Parathyroid adenoma (tissue), 2 donors: ENCODE measurements around the gene B3GNT3.

Experiments
- H2AFZ ChIP-seq: fragments of 300-600 bp; sonication (generic); one replicate; pipeline ENCODE4 v1.7.0; 2017; ENCODE audit warnings: antibody characterized with exemption, mild to moderate bottlenecking
- H3K27ac ChIP-seq: fragments of 300-600 bp; sonication (generic); one replicate; pipeline ENCODE4 v1.7.0; 2017
- H3K27me3 ChIP-seq: fragments of 300-600 bp; sonication (generic); one replicate; pipeline ENCODE4 v1.7.0; 2017; ENCODE audit warnings: low read length; ENCODE audit not compliant: control insufficient read depth, insufficient read depth
- H3K36me3 ChIP-seq: fragments of 300-600 bp; sonication (generic); one replicate; pipeline ENCODE4 v1.7.0; 2017; ENCODE audit warnings: low read length; ENCODE audit not compliant: control insufficient read depth, insufficient read depth
- H3K4me1 ChIP-seq: fragments of 300-600 bp; sonication (generic); one replicate; pipeline ENCODE4 v1.7.0; 2017; ENCODE audit warnings: control low read depth
- H3K4me2 ChIP-seq: fragments of 300-600 bp; sonication (generic); one replicate; pipeline ENCODE4 v1.7.0; 2017; ENCODE audit warnings: low read length
- H3K4me3 ChIP-seq: fragments of 300-600 bp; sonication (generic); one replicate; pipeline ENCODE4 v1.7.0; 2017; ENCODE audit warnings: low read depth, low read length
- H3K79me2 ChIP-seq: fragments of 300-600 bp; sonication (generic); one replicate; pipeline ENCODE4 v1.7.0; 2017; ENCODE audit warnings: control low read depth
- H3K9ac ChIP-seq: fragments of 300-600 bp; sonication (generic); one replicate; pipeline ENCODE4 v1.7.0; 2017; ENCODE audit warnings: mild to moderate bottlenecking
- H3K9me3 ChIP-seq: fragments of 300-600 bp; sonication (generic); one replicate; pipeline ENCODE4 v1.7.0; 2017; ENCODE audit warnings: low read length; ENCODE audit not compliant: control insufficient read depth
- CTCF ChIP-seq: fragments of 300-600 bp; sonication (generic); IDR thresholded peaks from one replicate; pipeline ENCODE4 v1.7.0; 2017; ENCODE audit warnings: antibody characterized with exemption, mild to moderate bottlenecking
- donor health status: primary hyperparathyroidism.

B3GNT3 gene

GRCh38 chr19:17794412-17794730 lies 567 bp upstream of the B3GNT3 start:
- peaks cover 7% of the 10 kb centered on the region for H3K4me1 ChIP-seq
- TF ChIP-seq CTCF: no peak
- H3K79me2 ChIP-seq: no peaks in the 10 kb centered on the region
- no peaks in the 10 kb centered on the region for H3K9me3 ChIP-seq
- H2AFZ ChIP-seq: no peak overlapping the region
- H3K36me3 ChIP-seq: no peaks in the 10 kb centered on the region
- H3K4me2 ChIP-seq: no peak overlapping the region
- H3K27me3 ChIP-seq: no peaks in the 10 kb centered on the region
- H3K4me3 ChIP-seq: no peak overlapping the region
- no peak overlapping the region for H3K27ac ChIP-seq
- no peak overlapping the region for H3K9ac ChIP-seq

GRCh38 chr19:17795495-17795856 lies 538 bp downstream of the B3GNT3 start:
- H3K79me2 ChIP-seq: no peaks in the 10 kb centered on the region
- no peak overlapping the region for H3K9ac ChIP-seq
- TF ChIP-seq CTCF: no peak
- peaks cover 7% of the 10 kb centered on the region for H3K4me1 ChIP-seq
- H3K27me3 ChIP-seq: no peaks in the 10 kb centered on the region
- no peaks in the 10 kb centered on the region for H3K36me3 ChIP-seq
- H3K4me2 ChIP-seq: no peak overlapping the region
- no peak overlapping the region for H3K27ac ChIP-seq
- H3K4me3 ChIP-seq: no peak overlapping the region
- H3K9me3 ChIP-seq: no peaks in the 10 kb centered on the region
- H2AFZ ChIP-seq: no peak overlapping the region

GRCh38 chr19:17796013-17796837 lies 1.3 kb downstream of the B3GNT3 start:
- H3K36me3 ChIP-seq: no peaks in the 10 kb centered on the region
- no peak overlapping the region for H3K4me3 ChIP-seq
- H3K9me3 ChIP-seq: no peaks in the 10 kb centered on the region
- H2AFZ ChIP-seq: no peak overlapping the region
- H3K4me1 ChIP-seq: peaks cover 7% of the 10 kb centered on the region
- no peak overlapping the region for H3K9ac ChIP-seq
- no peaks in the 10 kb centered on the region for H3K27me3 ChIP-seq
- no peaks in the 10 kb centered on the region for H3K79me2 ChIP-seq
- no peak for TF ChIP-seq CTCF
- no peak overlapping the region for H3K4me2 ChIP-seq
- no peak overlapping the region for H3K27ac ChIP-seq

- H3K4me3 ChIP-seq: no peak overlapping the region
- H3K27me3 ChIP-seq: no peaks in the 10 kb centered on the region
- H3K9ac ChIP-seq: no peak overlapping the region
- H3K9me3 ChIP-seq: no peaks in the 10 kb centered on the region
- TF ChIP-seq CTCF: no peak
- peaks cover 2% of the 10 kb centered on the region for H3K4me1 ChIP-seq
- no peaks in the 10 kb centered on the region for H3K36me3 ChIP-seq
- H2AFZ ChIP-seq: no peak overlapping the region
- H3K27ac ChIP-seq: no peak overlapping the region
- no peak overlapping the region for H3K4me2 ChIP-seq
- H3K79me2 ChIP-seq: no peaks in the 10 kb centered on the region
Measured at GRCh38 chr19:17796838-17797423, 2.0 kb downstream of the B3GNT3 start.
